Measurements from ENCODE around the gene GCLC. TPM values are rescaled to one million over a fixed set of nuclear protein-coding genes. Genes with fewer than 3 reads are reported as not detected.

GCLC gene
- total RNA-seq, 1 donor from 2014 or later: 31.6 TPM

- Mint-ChIP-seq H3K4me1 (ENCODE audit: low read depth, unreplicated experiment) (no peaks in the 10 kb centered on the region), H3K36me3 (ENCODE audit: low read depth, unreplicated experiment) (no peaks in the 10 kb centered on the region), H3K9me3 (ENCODE audit: unreplicated experiment) (peaks cover 3% of the 10 kb centered on the region), H3K4me3 (ENCODE audit: unreplicated experiment) (no peak overlapping the region), H3K27me3 (ENCODE audit: low read depth, unreplicated experiment) (peaks cover 5% of the 10 kb centered on the region), H3K27ac (ENCODE audit: unreplicated experiment) (no peak overlapping the region)
- no peak overlapping the region for H3K9ac ChIP-seq (ENCODE audit: low read length)
- FAIRE-seq (peak; percentile 62), DNase-seq (ENCODE audit: low read depth) (peak; percentile 38)
- no peaks in the 10 kb centered on the region for H3K36me3 ChIP-seq (ENCODE audit: insufficient read depth, low read length)
- no peaks in the 10 kb centered on the region for H4K20me1 ChIP-seq (ENCODE audit: insufficient read depth, low read length)
- H3K27ac ChIP-seq (ENCODE audit: low read depth, low read length): no peak overlapping the region
- TF ChIP-seq CTCF (IDR thresholded peaks at IDR 0.05; ENCODE audit: insufficient read depth, low read depth, low read length) (peak; percentile 98), EZH2 (IDR thresholded peaks at IDR 0.05; ENCODE audit: insufficient read depth, low read length) (no peak)
- H3K4me3 ChIP-seq (ENCODE audit: insufficient read depth, low read depth, low read length): no peak overlapping the region
- H3K27me3 ChIP-seq (ENCODE audit: insufficient read depth, low read length): peaks cover 5% of the 10 kb centered on the region
- H3K9me3 ChIP-seq (ENCODE audit: insufficient read depth, low read depth, low read length): no peaks in the 10 kb centered on the region
- H3K4me1 ChIP-seq (ENCODE audit: insufficient read depth, low read length): no peaks in the 10 kb centered on the region
- H3K4me2 ChIP-seq (ENCODE audit: low read length): peak overlapping the region; percentile 46
- no peaks in the 10 kb centered on the region for H3K79me2 ChIP-seq (ENCODE audit: insufficient read depth, low read length)
- no peak overlapping the region for H2AFZ ChIP-seq (ENCODE audit: low read depth, low read length)
Measured at GRCh38 chr6:53484476-53485280, 60.2 kb downstream of the GCLC start.

- H3K4me3 ChIP-seq (ENCODE audit: insufficient read depth, low read depth, low read length): no peak overlapping the region
- no peaks in the 10 kb centered on the region for H3K36me3 ChIP-seq (ENCODE audit: insufficient read depth, low read length)
- H3K9me3 Mint-ChIP-seq (ENCODE audit: unreplicated experiment): peaks cover under 1% of the 10 kb centered on the region
- peaks cover 5% of the 10 kb centered on the region for H3K27me3 Mint-ChIP-seq (ENCODE audit: low read depth, unreplicated experiment)
- H3K27ac Mint-ChIP-seq (ENCODE audit: unreplicated experiment): no peak overlapping the region
- no peaks in the 10 kb centered on the region for H3K4me1 ChIP-seq (ENCODE audit: insufficient read depth, low read length)
- no peaks in the 10 kb centered on the region for H3K9me3 ChIP-seq (ENCODE audit: insufficient read depth, low read depth, low read length)
- DNase-seq (ENCODE audit: low read depth): no peak
- H3K4me2 ChIP-seq (ENCODE audit: low read length): no peak overlapping the region
- no peaks in the 10 kb centered on the region for H3K36me3 Mint-ChIP-seq (ENCODE audit: low read depth, unreplicated experiment)
- TF ChIP-seq CTCF (IDR thresholded peaks at IDR 0.05; ENCODE audit: insufficient read depth, low read depth, low read length): no peak
- no peak for TF ChIP-seq EZH2 (IDR thresholded peaks at IDR 0.05; ENCODE audit: insufficient read depth, low read length)
- no peak overlapping the region for H3K9ac ChIP-seq (ENCODE audit: low read length)
- H3K4me1 Mint-ChIP-seq (ENCODE audit: low read depth, unreplicated experiment): no peaks in the 10 kb centered on the region
- H3K79me2 ChIP-seq (ENCODE audit: insufficient read depth, low read length): no peaks in the 10 kb centered on the region
- no peak overlapping the region for H3K27ac ChIP-seq (ENCODE audit: low read depth, low read length)
- no peak overlapping the region for H3K4me3 Mint-ChIP-seq (ENCODE audit: unreplicated experiment)
- no peak overlapping the region for H2AFZ ChIP-seq (ENCODE audit: low read depth, low read length)
- FAIRE-seq: no peak
- H4K20me1 ChIP-seq (ENCODE audit: insufficient read depth, low read length): no peaks in the 10 kb centered on the region
- H3K27me3 ChIP-seq (ENCODE audit: insufficient read depth, low read length): peaks cover 5% of the 10 kb centered on the region
Measured at GRCh38 chr6:53483423-53484353, 61.2 kb downstream of the GCLC start.
